K562 (cell line): ENCODE results near the gene BAHD1. TPM values are rescaled to one million over a fixed set of nuclear protein-coding genes. Genes with fewer than 3 reads are reported as not detected.

Source experiments
- CBX5 ChIP-seq: IDR thresholded peaks from 2 replicates; pipeline ENCODE4 v1.6.1; 2014; ENCODE audit warnings: low read depth, borderline replicate concordance
- GABPB2 ChIP-seq: fragments of 250-450 bp; sonication (Bioruptor Pico); conservative IDR thresholded peaks from 2 replicates; pipeline ENCODE4 v1.5.1; 2021; ENCODE audit warnings: mild to moderate bottlenecking
- MCM7 ChIP-seq, 2 experiments: fragments of 450-650 bp; IDR thresholded peaks; 2 replicates each; pipeline ENCODE4 v1.6.1; 2016 to 2018
- RERE ChIP-seq: sonication (generic); formaldehyde crosslinking; IDR thresholded peaks from 2 replicates; pipeline ENCODE4 v1.8.0; 2023; ENCODE audit warnings: missing genetic modification reagents, mild to moderate bottlenecking, borderline replicate concordance
- REST ChIP-seq, 2 experiments: fragments of 450-650 bp; formaldehyde crosslinking in 1 of 2; IDR thresholded peaks; 2 replicates each; pipeline versions ENCODE4 v1.4.0 to v1.6.1; 2014 to 2020; ENCODE audit warnings: mild to moderate bottlenecking in 2 of 2, borderline replicate concordance in 1 of 2, low read depth in 1 of 2
- YBX1 ChIP-seq: fragments of 450-650 bp; IDR thresholded peaks from 2 replicates; pipeline ENCODE4 v1.7.1; 2016; ENCODE audit warnings: mild to moderate bottlenecking
- ZNF133 ChIP-seq: fragments of 250-450 bp; sonication (Bioruptor Pico); IDR thresholded peaks from 2 replicates; pipeline ENCODE4 v1.4.0; 2020; ENCODE audit warnings: mild to moderate bottlenecking
- ZNF511 ChIP-seq: sonication (generic); formaldehyde crosslinking; IDR thresholded peaks from 2 replicates; pipeline ENCODE4 v1.8.0; 2022; ENCODE audit warnings: mild to moderate bottlenecking, missing genetic modification reagents
- ZNF584 ChIP-seq: fragments of 200-800 bp; sonication (Bioruptor generic); IDR thresholded peaks from 2 replicates; pipeline ENCODE4 v1.6.1; 2016; ENCODE audit warnings: low read depth, mild to moderate bottlenecking, missing genetic modification characterization, missing compliant biosample characterization
- ZNF766 ChIP-seq: fragments of 200-800 bp; sonication (Bioruptor generic); conservative IDR thresholded peaks from 2 replicates; pipeline ENCODE4 v1.6.1; 2016; ENCODE audit warnings: missing genetic modification characterization, missing compliant biosample characterization
- polyA plus RNA-seq, 8 experiments: library from polyadenylated mRNA; depleted of rRNA in 4 of 8; stranded (reverse) in 5 of 8; unstranded in 3 of 8; fragments of >200 nt; fragmentation: Nextera tagmentation in 2 of 8; fragmentation: Illumina TruSeq in 1 of 8; extraction: Ambion mirVana in 2 of 8; extraction: Trizol in 1 of 8; gene quantifications; 2 replicates each; pipeline versions ENCODE4 v1.2.1 to v1.2.3, GENCODE V29; 2011 to 2014; ENCODE audit warnings: inconsistent platforms in 1 of 8, missing spikeins in 1 of 8
- total RNA-seq, 7 experiments: library from RNA; depleted of rRNA in 6 of 7; stranded (reverse); fragments of >200 nt in 6 of 7; fragmentation: Illumina TruSeq in 2 of 7; extraction: Trizol in 2 of 7; gene quantifications; 2 replicates each; pipeline versions ENCODE4 v1.2.1 to v1.2.3, GENCODE V29; 2011 to 2021; ENCODE audit warnings: low replicate concordance in 1 of 7
- TF ChIP-seq, protein P1 (sequence below), 2 experiments: fragments of 200-800 bp in 1 of 2; sonication (Bioruptor generic) in 1 of 2; sonication (generic) in 1 of 2; formaldehyde crosslinking in 1 of 2; IDR thresholded peaks in 1 of 2; conservative IDR thresholded peaks in 1 of 2; 2 replicates each; pipeline versions ENCODE4 v1.5.0 to v1.6.1; 2016 to 2020; ENCODE audit warnings: missing compliant biosample characterization in 1 of 2, missing genetic modification characterization in 1 of 2, missing genetic modification reagents in 1 of 2

BAHD1 gene
- total and polyA plus RNA-seq, 9 of the 15 experiments (the other 6 are each of a cell fraction or from before 2014, with no cell fraction given): 0.55 to 38.5 (median 11.5) TPM

- TF ChIP-seq REST (IDR thresholded peaks at IDR 0.05; ENCODE audit: borderline replicate concordance): 0 out of 2 replicates have a peak, but pooled peaks have one; percentile 10
- TF ChIP-seq REST (CRISPR knock-in tag; IDR thresholded peaks at IDR 0.05; ENCODE audit: low read depth): no peak
- TF ChIP-seq, protein P1, sequence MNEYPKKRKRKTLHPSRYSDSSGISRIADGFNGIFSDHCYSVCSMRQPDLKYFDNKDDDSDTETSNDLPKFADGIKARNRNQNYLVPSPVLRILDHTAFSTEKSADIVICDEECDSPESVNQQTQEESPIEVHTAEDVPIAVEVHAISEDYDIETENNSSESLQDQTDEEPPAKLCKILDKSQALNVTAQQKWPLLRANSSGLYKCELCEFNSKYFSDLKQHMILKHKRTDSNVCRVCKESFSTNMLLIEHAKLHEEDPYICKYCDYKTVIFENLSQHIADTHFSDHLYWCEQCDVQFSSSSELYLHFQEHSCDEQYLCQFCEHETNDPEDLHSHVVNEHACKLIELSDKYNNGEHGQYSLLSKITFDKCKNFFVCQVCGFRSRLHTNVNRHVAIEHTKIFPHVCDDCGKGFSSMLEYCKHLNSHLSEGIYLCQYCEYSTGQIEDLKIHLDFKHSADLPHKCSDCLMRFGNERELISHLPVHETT (CRISPR knock-in tag; conservative IDR thresholded peaks at IDR 0.05 in 1 of 2, IDR thresholded peaks at IDR 0.05 in 1 of 2): no peak
- no peak for TF ChIP-seq ZNF511 (CRISPR knock-in tag)
- TF ChIP-seq YBX1: no peak
- no peak for TF ChIP-seq RERE (CRISPR knock-in tag)
- no peak for TF ChIP-seq ZNF133 (CRISPR knock-in tag)
- TF ChIP-seq CBX5: no peak
- no peak for TF ChIP-seq MCM7 (IDR thresholded peaks at IDR 0.05)
- TF ChIP-seq ZNF584 (CRISPR knock-in tag): no peak
- TF ChIP-seq ZNF766 (CRISPR knock-in tag): no peak
- no peak for TF ChIP-seq GABPB2
Measured at GRCh38 chr15:40471105-40471807, 30.5 kb downstream of the BAHD1 start (continued).
